ENCODE data around the gene CDH23. TPM values are rescaled to one million over a fixed set of nuclear protein-coding genes. Genes with fewer than 3 reads are reported as not detected.

CDH23 gene
- total RNA-seq, 1 experiment from 2014 or later, result 0.07 TPM

DNA sequence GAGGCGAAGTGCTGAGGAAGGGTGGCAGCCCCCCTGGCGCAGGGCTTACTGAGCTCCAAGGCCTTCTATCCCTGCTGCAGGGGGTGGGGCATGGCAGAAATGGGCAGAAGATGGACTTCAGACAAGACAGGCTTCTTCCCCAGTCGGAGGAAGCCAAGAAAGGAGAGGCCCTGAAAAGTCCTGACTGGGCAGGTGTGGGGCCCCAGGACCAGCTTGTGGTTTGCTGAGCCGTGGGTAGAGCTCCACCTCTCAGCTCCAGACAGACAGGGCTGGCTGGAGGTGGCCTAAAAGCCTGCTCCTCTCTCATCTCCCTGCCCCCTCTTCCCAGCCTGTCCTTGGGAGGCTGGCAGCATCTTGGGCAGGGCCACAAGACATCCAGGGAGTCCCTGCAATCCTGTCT is 255.2 kb downstream of the CDH23 start:
- DNase-seq, result no peak
- BruUV-seq (replicated peaks), result no TSS peak
- intact Hi-C loops (cut with micrococcal nuclease; ENCODE audit: unreplicated experiment), result no loop called here
- CTCF ChIA-PET, result no interaction called here
- Mint-ChIP-seq H3K27me3 (ENCODE audit: unreplicated experiment) (peaks cover 50% of the 10 kb centered on the region), H3K36me3 (ENCODE audit: insufficient read depth, unreplicated experiment) (no peaks in the 10 kb centered on the region), H3K27ac (ENCODE audit: unreplicated experiment) (no peak overlapping the region), H3K4me1 (ENCODE audit: low read depth, unreplicated experiment) (no peaks in the 10 kb centered on the region), H3K9me3 (ENCODE audit: low read depth, unreplicated experiment) (no peaks in the 10 kb centered on the region), H3K4me3 (ENCODE audit: low read depth, unreplicated experiment) (no peak overlapping the region)
- TF ChIP-seq, protein P1, sequence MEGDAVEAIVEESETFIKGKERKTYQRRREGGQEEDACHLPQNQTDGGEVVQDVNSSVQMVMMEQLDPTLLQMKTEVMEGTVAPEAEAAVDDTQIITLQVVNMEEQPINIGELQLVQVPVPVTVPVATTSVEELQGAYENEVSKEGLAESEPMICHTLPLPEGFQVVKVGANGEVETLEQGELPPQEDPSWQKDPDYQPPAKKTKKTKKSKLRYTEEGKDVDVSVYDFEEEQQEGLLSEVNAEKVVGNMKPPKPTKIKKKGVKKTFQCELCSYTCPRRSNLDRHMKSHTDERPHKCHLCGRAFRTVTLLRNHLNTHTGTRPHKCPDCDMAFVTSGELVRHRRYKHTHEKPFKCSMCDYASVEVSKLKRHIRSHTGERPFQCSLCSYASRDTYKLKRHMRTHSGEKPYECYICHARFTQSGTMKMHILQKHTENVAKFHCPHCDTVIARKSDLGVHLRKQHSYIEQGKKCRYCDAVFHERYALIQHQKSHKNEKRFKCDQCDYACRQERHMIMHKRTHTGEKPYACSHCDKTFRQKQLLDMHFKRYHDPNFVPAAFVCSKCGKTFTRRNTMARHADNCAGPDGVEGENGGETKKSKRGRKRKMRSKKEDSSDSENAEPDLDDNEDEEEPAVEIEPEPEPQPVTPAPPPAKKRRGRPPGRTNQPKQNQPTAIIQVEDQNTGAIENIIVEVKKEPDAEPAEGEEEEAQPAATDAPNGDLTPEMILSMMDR (IDR thresholded peaks at IDR 0.05; ENCODE audit: unreplicated experiment), result no peak

DNA sequence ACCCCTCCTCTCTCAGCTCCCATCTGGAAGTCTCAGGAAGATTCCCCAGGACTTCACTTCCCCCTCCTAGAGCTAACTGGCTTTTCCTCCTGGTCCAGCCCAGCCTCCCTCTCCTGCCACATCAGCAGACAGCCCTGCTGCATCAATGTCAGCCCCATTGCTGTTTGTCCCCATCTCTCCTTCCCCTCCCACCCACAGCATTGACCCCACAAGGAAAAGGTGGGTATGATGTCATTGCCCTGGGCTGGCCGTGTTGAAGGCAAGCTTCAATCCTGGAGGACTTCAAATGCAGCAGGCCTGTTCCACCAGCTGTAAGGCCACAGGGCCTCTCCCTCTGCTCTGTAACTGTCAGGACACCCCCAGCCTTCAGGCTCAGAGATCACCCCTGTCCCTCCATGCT is 256.3 kb downstream of the CDH23 start:
- Mint-ChIP-seq H3K36me3 (ENCODE audit: insufficient read depth, unreplicated experiment) (no peaks in the 10 kb centered on the region), H3K27ac (ENCODE audit: unreplicated experiment) (no peak overlapping the region), H3K27me3 (ENCODE audit: unreplicated experiment) (peaks cover 50% of the 10 kb centered on the region), H3K9me3 (ENCODE audit: low read depth, unreplicated experiment) (no peaks in the 10 kb centered on the region), H3K4me3 (ENCODE audit: low read depth, unreplicated experiment) (no peak overlapping the region), H3K4me1 (ENCODE audit: low read depth, unreplicated experiment) (no peaks in the 10 kb centered on the region)
- intact Hi-C loops (cut with micrococcal nuclease; ENCODE audit: unreplicated experiment), result no loop called here
- no peak for DNase-seq
- CTCF ChIA-PET, result interaction anchor here (0.5 to 0.6 kb wide), 2 partner anchors 159 to 221 kb away, joined by 5 read pairs; no protein-coding TSS in a partner anchor
- TF ChIP-seq, protein P1 (IDR thresholded peaks at IDR 0.05; ENCODE audit: unreplicated experiment), result no peak
- BruUV-seq (replicated peaks), result no TSS peak

DNA sequence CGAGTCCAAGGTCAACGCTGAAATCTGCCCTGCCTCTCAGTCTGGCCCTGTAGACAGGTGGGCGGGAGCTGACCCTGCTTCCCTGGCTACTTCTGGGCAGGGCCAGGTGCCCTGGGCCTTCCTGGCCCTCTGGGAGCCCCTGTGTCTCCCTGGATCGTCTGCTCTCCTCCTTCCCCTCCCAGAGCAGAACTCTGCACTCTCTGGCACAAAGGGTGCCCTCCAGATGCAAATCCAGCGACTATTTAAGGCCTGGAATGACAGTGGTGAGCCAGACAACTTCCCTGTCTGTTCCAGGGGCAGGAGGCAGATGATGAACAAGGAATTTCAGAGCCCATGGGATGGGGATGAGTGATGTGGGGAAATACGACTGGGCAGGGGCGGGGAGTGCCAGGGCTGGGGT is 259.5 kb downstream of the CDH23 start:
- no TSS peak for BruUV-seq (replicated peaks)
- Mint-ChIP-seq H3K27ac (ENCODE audit: unreplicated experiment) (no peak overlapping the region), H3K27me3 (ENCODE audit: unreplicated experiment) (peaks cover 63% of the 10 kb centered on the region), H3K4me3 (ENCODE audit: low read depth, unreplicated experiment) (no peak overlapping the region), H3K9me3 (ENCODE audit: low read depth, unreplicated experiment) (no peaks in the 10 kb centered on the region), H3K36me3 (ENCODE audit: insufficient read depth, unreplicated experiment) (no peaks in the 10 kb centered on the region), H3K4me1 (ENCODE audit: low read depth, unreplicated experiment) (no peaks in the 10 kb centered on the region)
- TF ChIP-seq, protein P1 (IDR thresholded peaks at IDR 0.05; ENCODE audit: unreplicated experiment), result no peak
- intact Hi-C loops (cut with micrococcal nuclease; ENCODE audit: unreplicated experiment), result no loop called here
- CTCF ChIA-PET, result no interaction called here
- DNase-seq, result no peak

DNA sequence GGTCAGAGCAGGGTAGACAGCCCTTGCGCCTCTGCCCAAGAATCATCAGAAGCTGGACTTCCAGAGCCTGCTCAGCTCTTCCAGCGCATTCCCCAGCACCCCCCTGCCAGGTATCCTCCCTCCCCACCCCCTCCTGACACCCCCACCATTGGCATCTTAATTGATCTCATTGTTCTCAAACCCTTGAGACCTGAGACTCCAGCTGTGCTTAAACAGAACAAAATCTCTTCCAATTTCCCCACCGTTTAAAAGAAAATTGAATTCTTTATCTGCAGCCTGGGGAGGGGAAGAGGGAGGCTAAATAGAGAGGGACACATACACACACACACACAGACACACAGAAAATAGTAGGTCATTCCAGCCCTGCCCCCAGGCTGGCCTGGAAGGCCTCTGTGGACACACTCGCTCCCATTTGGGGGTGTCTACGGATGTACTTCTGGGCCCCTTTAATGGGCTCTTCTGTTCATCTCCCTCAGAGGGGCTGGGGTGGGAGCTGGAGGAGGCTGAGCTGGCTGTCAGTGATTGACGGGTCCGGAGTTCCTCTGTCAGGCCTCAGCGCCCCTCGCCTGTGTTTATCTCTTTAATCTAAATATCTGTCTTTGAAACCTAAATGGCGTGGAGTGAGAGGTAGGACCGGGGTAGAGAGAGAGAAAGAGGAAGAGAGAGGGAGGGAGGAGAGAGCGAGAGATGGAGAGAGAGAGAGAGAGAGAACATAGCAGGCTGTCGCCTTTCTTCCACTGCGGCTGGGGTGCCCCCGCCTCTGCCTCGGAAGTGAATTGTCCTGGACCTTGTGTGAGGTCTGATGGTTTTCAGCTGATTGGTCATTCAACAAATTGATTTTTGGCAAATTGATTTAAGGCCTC is 261.1 kb downstream of the CDH23 start:
- TF ChIP-seq, protein P1 (IDR thresholded peaks at IDR 0.05; ENCODE audit: unreplicated experiment), result no peak
- peaks cover 71% of the 10 kb centered on the region for H3K27me3 Mint-ChIP-seq (ENCODE audit: unreplicated experiment)
- intact Hi-C loops (cut with micrococcal nuclease; ENCODE audit: unreplicated experiment), result no loop called here
- H3K9me3 Mint-ChIP-seq (ENCODE audit: low read depth, unreplicated experiment), result no peaks in the 10 kb centered on the region
- no peak overlapping the region for H3K27ac Mint-ChIP-seq (ENCODE audit: unreplicated experiment)
- no peak overlapping the region for H3K4me3 Mint-ChIP-seq (ENCODE audit: low read depth, unreplicated experiment)
- CTCF ChIA-PET, result interaction anchor here (1.0 kb wide), 1 partner anchor 16 kb away, joined by 3 read pairs; no protein-coding TSS in a partner anchor
- H3K4me1 Mint-ChIP-seq (ENCODE audit: low read depth, unreplicated experiment), result peaks cover 4% of the 10 kb centered on the region
- BruUV-seq (replicated peaks), result no TSS peak
- no peaks in the 10 kb centered on the region for H3K36me3 Mint-ChIP-seq (ENCODE audit: insufficient read depth, unreplicated experiment)
- DNase-seq, result no peak
